MM.1S (cell line): Measurements from ENCODE around the gene PTGES3.

Experiments used
- EZH2 ChIP-seq: fragments of 300-600 bp; sonication (generic); optimal IDR thresholded peaks from 2 replicates; pipeline ENCODE3; 2017; ENCODE audit warnings: low read depth, mild to moderate bottlenecking, antibody characterized with exemption, low read length, mixed read lengths
- EZH2phosphoT487 ChIP-seq: fragments of 300-600 bp; sonication (generic); IDR thresholded peaks from 2 replicates; pipeline ENCODE4 v1.6.1; 2018; ENCODE audit warnings: antibody characterized with exemption, low read length
- TF ChIP-seq, protein P1 (sequence below): fragments of 300-600 bp; sonication (generic); IDR thresholded peaks from 2 replicates; pipeline ENCODE4 v1.5.1; 2016; ENCODE audit warnings: antibody characterized with exemption, low read length, mixed read lengths

DNA sequence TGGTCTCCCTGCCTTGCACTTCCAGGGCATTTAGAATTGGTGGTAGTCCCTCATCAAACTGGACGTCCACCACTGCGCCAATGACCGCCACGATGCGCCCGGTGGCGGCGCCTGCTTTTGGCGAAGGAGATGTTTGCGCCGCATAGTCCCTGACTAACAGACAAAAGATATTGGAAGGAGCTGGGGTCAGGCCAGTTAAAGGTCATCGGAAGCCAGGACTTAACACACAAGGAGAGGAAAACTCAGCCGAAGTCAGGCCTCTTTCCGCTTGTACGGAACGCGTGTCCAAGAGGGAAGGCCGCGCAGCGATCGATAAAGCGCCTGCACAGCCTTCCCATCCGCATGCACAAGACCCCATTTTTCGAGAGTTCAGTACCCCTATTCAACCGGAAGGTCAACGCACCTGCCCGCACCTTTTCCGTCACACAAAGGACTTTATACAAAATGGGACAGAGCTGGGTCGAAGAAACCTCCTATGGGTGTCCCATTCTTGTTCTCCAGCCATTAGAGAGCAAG is 42.8 kb downstream of the PTGES3 start:
- TF ChIP-seq, protein P1, sequence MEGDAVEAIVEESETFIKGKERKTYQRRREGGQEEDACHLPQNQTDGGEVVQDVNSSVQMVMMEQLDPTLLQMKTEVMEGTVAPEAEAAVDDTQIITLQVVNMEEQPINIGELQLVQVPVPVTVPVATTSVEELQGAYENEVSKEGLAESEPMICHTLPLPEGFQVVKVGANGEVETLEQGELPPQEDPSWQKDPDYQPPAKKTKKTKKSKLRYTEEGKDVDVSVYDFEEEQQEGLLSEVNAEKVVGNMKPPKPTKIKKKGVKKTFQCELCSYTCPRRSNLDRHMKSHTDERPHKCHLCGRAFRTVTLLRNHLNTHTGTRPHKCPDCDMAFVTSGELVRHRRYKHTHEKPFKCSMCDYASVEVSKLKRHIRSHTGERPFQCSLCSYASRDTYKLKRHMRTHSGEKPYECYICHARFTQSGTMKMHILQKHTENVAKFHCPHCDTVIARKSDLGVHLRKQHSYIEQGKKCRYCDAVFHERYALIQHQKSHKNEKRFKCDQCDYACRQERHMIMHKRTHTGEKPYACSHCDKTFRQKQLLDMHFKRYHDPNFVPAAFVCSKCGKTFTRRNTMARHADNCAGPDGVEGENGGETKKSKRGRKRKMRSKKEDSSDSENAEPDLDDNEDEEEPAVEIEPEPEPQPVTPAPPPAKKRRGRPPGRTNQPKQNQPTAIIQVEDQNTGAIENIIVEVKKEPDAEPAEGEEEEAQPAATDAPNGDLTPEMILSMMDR = no peak
- TF ChIP-seq EZH2 = no peak
- no peak for TF ChIP-seq EZH2phosphoT487
